ENCODE results near the gene SPIB. TPM values are rescaled to one million over a fixed set of nuclear protein-coding genes. Genes with fewer than 3 reads are reported as not detected.

The SPIB gene
- total RNA-seq: not detected in 2 replicates

DNA sequence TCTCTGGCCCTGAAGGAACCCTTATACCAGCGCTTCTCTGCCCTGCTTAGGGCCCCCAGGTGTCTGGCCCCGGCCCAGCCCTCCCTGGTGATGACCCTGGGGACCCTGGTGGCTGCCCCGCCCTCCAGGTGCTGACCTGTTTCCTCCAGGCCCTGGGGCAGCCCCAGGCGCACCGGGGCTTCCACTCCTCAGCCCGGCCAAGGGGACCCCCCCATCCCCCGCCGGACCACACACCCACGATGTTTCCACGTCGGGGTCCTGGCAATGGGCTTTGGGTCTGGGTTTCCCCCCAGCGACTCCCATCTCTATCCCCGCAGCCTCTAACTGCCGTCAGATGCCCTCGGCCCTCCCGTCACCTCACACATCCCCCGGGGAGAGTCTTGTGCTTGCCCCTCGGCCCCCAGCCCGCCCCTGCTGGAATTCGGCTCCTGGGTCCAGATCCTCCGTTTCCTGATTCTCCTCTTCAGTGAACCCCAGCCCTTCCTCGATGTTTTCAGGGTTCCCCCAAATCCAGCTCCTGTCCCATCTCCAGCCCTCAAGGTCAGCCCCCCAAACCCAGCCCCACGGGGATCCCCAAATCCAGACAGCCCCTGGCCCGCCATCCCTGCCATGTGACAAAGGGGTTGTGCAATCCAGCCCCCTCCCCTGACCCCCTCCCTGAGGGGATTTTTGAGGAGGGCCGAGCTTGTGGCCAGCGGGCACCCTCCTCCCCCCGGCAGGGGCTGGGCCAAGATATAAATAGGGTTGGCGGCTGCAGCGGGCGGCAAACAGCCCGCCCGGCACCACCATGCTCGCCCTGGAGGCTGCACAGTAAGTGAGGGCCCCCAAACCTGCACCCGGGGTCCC lies at the start of gene SPIB:
TSS of gene SPIB (plus strand) at position 763 of the 846 bp plus-strand sequence. CDS start at position 788, 25 bp downstream.

DNA sequence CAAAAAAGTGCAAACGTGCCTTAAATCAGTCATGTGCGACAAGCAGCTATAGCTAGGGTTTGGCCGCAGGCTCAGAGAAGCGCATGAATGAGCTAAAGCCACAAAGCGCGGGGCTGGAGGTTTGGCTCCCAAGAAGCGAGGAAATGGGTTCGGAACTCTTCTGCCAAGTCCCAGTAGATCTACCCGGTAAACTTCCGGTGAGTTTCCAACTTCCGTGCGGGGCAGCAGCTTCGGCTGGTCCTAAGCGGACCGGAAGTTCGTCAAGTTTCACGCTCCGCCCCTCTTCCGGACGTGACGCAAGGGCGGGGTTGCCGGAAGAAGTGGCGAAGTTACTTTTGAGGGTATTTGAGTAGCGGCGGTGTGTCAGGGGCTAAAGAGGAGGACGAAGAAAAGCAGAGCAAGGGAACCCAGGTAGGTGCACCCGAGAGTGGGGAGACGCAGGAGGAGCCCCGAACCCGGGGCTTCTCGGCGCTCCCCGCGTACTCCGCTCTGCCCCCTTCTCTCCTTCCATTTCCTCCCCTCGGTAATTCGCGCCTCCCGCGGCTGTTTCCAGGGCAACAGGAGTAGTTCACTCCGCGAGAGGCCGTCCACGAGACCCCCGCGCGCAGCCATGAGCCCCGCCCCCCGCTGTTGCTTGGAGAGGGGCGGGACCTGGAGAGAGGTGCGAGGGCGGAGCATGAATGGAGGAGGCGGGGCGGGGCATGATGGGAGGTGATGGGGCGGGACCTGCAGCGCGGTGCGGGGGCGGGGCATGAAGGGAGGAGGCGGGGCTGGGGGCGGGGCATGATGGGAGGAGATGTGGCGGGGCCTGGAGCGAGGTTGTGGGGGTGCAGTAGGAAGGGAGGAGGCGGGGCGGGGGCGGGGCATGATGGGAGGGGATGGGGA lies 42.3 kb upstream of the SPIB start, which contains the start of gene NR1H2:
TSS of gene NR1H2 (plus strand) at position 292 of the 885 bp plus-strand sequence. CDS start 1,149 bp downstream, outside the sequence.

GRCh38 chr19:50383852-50384684 lies 34.7 kb upstream of the SPIB start, which contains the start of gene POLD1:
Gene POLD1, plus strand, starts transcription at chr19:50384347. Its CDS starts 14,505 bp downstream, at chr19:50398852.

DNA sequence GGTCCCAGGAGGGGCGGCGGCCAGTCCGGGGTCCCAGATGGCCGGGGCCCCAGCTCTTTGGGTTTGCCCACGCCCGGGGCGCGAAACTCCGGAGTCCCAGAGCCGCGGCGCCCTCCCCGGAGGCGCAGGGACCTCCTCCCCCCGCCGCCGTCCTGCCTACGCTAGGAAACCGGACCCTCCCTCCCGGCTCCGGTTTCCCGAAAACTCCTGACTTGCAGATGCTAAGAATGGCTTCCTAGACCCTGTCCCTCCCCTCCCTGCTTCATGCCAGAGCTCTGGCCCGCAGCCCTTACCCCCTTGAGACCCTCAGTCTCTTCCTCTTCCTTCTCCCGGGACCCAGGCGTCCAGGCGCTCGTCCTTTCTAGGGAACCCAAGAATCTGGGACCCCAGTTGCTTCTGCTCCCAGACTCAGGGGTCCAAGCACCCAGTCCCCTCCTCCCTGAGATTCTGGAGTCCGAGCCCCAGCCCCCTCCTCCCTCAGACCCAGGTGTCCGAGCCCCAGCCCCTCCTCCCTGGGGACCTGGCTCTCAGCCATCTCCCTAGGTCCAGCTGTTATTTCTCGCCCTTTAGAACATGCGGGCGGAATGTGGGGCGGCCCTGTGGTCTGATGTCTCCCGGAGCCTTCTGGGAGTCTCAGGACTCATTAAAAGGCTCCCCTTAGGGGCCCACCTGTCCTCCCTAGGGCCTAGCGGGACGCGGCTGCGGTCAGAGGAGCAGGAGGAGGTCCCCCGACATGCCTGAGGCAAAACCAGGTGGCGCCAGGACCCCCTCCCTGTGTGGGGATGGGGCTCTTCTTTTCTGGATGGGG lies 13.7 kb downstream of the SPIB start, which contains the start of gene MYBPC2:
TSS of gene MYBPC2 (plus strand) at position 672 of the 808 bp plus-strand sequence. CDS start at position 734, 62 bp downstream.

DNA sequence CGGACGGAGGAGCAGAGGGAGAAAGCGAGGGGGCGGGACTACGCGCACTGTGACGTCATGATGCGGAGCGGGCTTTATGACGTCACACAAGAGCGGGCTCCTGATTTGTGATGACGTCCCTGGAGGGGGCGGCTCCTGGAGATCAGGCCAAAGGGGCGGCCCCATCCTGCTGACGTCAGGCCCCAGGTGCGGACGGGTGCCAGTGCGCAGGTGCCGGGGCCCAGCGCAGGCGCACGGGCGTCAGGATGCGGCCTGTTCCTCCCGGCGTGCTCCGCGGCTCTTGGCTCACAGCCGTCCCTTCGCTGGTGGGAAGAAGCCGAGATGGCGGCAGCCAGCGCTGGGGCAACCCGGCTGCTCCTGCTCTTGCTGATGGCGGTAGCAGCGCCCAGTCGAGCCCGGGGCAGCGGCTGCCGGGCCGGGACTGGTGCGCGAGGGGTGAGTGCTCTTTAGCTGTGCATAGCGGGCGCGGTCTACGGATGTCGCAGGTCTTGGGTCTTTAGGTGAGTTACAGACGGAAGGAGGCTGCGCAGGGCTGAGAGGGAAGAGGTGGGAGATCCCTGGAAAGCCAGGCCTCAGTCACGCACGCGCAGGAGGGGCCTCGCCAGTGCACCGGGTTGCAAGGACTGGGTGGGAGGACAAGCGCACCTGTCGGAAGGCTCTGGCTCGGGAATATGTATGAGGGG lies 57.6 kb downstream of the SPIB start, which contains the start of the genes EMC10 and GARIN5A:
TSS of gene EMC10 (plus strand) at position 284 of the 683 bp plus-strand sequence. CDS start at position 322, 38 bp downstream.
TSS of gene GARIN5A (minus strand) at position 625 of the 683 bp plus-strand sequence. CDS start at position 165, 460 bp downstream.

Other genes with a start within 250 kb of the SPIB start
- under 0.01 TPM in 1 of 2 replicates, not detected in the other for gene MYH14, start 215.3 kb upstream of the SPIB start, total RNA-seq
- gene KCNC3, start 89.6 kb upstream of the SPIB start, total RNA-seq: 0.09 TPM in 1 of 2 replicates, not detected in the other
- under 0.01 and 0.18 TPM in 2 replicates for gene NAPSA, start 53.3 kb upstream of the SPIB start, total RNA-seq
- gene NR1H2, start 42.5 kb upstream of the SPIB start, total RNA-seq: 79.9 and 95.2 TPM in 2 replicates
- 12.2 and 13.2 TPM in 2 replicates for gene POLD1, start 34.6 kb upstream of the SPIB start, total RNA-seq
- gene MYBPC2, start 14.0 kb downstream of the SPIB start, total RNA-seq: not detected in 2 replicates
- gene EMC10, start 57.6 kb downstream of the SPIB start, total RNA-seq: 30.2 and 33.5 TPM in 2 replicates
- gene GARIN5A, start 57.9 kb downstream of the SPIB start, total RNA-seq: 0.09 and 0.28 TPM in 2 replicates
- 36.1 and 38.2 TPM in 2 replicates for gene JOSD2, start 92.3 kb downstream of the SPIB start, total RNA-seq
- gene ASPDH, start 95.0 kb downstream of the SPIB start, total RNA-seq: not detected in 2 replicates
- gene LRRC4B, start 149.5 kb downstream of the SPIB start, total RNA-seq: 0.14 and 0.18 TPM in 2 replicates
- gene SYT3, start 220.9 kb downstream of the SPIB start, total RNA-seq: 0.09 TPM in 1 of 2 replicates, not detected in the other
- not detected in 2 replicates for gene C19orf81, start 230.5 kb downstream of the SPIB start, total RNA-seq